ENCODE data around the gene PIP4K2C.
"Not testable (repeated sequence)": the region's sequence is repeated elsewhere in the genome, so short reads cannot be mapped to it uniquely, and the experiment has no call there.

PIP4K2C gene

DNA sequence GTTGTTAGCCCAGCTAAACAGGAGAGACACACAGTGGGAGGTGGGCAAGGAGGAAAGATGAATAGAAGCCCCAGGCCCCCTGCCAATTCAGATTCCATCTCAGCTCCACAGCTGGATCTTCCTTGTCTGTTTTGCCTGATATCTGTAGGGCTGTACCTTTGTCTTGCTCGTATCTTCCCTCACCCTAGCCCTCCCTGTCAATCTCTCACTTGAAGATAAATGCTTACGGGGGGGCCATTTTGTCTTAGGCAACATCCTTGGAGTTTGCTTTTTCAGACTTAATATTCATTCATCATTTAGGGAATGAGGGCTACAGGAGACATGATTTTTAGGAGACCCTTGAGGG lies 38.7 kb upstream of the PIP4K2C start:
- DNase-seq (ENCODE audit: low spot score) = no peak
- TF ChIP-seq, protein P1, sequence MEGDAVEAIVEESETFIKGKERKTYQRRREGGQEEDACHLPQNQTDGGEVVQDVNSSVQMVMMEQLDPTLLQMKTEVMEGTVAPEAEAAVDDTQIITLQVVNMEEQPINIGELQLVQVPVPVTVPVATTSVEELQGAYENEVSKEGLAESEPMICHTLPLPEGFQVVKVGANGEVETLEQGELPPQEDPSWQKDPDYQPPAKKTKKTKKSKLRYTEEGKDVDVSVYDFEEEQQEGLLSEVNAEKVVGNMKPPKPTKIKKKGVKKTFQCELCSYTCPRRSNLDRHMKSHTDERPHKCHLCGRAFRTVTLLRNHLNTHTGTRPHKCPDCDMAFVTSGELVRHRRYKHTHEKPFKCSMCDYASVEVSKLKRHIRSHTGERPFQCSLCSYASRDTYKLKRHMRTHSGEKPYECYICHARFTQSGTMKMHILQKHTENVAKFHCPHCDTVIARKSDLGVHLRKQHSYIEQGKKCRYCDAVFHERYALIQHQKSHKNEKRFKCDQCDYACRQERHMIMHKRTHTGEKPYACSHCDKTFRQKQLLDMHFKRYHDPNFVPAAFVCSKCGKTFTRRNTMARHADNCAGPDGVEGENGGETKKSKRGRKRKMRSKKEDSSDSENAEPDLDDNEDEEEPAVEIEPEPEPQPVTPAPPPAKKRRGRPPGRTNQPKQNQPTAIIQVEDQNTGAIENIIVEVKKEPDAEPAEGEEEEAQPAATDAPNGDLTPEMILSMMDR (IDR thresholded peaks at IDR 0.05; ENCODE audit: extremely low read depth, missing control alignments) = no peak

DNA sequence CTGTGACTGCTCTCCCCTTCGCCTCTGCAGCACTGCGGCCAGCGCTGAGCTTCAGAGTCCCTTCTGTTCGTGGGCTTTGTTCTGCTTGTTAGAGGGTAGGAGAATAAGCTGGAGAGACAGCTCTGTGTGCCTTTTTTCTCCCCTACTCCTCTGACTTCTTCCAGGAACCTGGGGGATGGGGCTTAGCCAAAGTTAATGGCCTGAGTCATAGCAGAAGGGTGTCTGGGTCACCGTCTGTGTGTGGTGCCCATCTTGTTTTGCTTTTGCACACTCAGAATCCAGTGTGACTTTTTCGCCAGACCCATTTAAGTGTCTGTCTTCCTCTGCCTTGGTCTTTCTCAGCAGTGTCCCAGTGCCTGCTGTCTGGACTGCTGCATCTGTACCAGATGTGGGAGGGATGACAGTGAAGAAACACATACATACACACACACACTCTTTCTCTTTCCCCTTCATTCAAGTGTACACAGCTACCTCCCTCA lies 38.1 kb upstream of the PIP4K2C start:
- TF ChIP-seq, protein P1 (IDR thresholded peaks at IDR 0.05; ENCODE audit: extremely low read depth, missing control alignments) = no peak
- no peak for DNase-seq (ENCODE audit: low spot score)

DNA sequence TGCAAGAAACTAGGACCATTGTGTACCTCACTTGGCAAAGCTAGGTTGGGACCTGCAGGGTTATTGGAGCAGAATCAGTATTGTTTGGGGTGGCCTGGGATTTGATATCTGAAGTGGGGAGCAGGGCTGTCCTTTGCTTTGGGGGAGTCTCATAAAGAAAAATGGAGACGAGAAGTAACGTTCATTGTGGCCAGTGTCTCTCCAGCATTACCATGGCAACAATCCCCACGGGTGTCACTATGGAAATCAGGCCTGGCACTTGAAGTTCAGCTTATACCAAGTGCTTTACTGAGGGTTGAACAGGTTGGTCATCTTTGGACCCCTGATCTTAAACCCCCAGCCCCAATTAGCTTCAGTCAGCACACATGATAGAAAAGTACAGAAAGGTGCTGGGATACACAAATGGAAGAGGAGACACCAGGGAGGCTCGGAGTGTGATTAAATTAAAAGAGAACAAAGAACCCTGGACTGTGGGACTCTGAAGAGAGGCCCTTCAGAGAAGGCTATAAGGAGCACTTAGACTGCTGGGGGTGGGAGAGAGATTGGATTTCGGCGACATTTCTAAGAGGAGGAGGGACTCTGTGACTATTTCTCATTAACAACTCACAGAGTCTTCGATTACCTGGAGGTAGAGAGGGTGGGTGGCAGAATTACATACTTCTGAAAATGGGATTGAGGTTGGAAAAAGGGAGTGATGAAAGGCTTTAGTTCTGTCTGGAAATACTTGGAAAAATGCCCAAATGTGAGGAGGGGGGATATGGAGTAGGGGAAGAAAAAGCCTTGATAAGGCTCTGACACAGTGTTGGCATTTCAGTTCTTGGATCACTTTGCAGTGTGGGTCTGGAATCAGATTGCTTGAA lies 37.4 kb upstream of the PIP4K2C start:
- no peak for DNase-seq (ENCODE audit: low spot score)
- TF ChIP-seq, protein P1 (IDR thresholded peaks at IDR 0.05; ENCODE audit: extremely low read depth, missing control alignments) = no peak

DNA sequence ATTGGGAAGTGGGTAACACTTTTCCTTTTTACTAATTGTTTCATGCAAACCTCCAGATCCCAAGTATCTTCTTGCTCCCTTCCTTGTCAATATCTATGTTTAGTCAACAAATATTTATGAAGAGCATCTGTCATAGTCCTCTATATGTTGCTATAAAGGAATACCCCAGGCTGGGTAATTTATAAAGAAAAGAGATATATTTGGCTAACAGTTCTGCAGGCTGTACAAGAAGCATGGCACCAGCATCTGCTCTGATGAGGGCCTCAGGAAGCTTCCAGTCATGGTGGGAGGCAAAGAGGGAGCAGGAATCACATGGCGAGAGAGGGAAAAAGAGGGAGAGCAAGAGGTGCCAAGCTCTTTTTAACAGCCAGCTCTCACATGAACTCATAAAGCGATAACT lies 36.5 kb upstream of the PIP4K2C start:
- no peak for DNase-seq (ENCODE audit: low spot score)
- TF ChIP-seq, protein P1 (IDR thresholded peaks at IDR 0.05; ENCODE audit: extremely low read depth, missing control alignments) = no peak

DNA sequence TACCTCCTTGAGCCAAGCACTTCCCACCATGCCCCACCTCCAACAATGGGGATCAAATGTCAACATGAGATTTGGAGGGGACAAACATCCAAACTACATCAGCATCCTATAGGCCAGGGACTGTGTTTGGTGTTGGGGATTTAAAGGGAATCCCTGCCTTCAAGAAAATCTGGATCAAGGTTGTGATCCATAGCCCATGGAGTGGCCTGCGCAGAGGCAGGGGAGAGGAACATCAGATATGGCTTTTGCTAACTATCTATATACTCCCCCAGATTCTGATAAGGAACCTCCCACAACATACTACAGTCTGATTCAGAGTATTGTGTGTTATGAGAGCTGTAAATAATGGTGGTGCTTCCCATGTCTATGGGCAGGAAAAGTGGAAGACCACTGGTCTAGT lies 36.1 kb upstream of the PIP4K2C start:
- DNase-seq (ENCODE audit: low spot score) = no peak
- TF ChIP-seq, protein P1 (IDR thresholded peaks at IDR 0.05; ENCODE audit: extremely low read depth, missing control alignments) = no peak

DNA sequence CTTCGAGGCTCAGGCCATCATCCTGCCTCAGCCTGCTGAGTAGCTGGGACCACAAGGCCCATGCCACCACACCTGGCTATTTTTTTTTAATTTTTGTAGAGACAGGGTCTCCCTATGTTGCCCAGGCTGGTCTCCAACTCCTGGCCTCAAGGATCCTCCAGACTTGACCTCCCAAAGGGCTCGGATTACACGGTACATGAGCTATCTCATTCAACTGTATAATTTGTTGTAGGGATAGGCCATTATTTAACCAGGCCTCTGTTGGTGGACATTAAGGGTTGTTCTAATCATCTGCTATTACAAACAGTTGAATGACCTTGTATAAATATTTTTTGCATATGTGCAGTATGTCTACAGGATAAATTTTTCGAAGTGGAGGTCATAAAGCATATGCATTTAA lies 32.1 kb upstream of the PIP4K2C start:
- no peak for DNase-seq (ENCODE audit: low spot score)
- TF ChIP-seq, protein P1 (IDR thresholded peaks at IDR 0.05; ENCODE audit: extremely low read depth, missing control alignments) = no peak

DNA sequence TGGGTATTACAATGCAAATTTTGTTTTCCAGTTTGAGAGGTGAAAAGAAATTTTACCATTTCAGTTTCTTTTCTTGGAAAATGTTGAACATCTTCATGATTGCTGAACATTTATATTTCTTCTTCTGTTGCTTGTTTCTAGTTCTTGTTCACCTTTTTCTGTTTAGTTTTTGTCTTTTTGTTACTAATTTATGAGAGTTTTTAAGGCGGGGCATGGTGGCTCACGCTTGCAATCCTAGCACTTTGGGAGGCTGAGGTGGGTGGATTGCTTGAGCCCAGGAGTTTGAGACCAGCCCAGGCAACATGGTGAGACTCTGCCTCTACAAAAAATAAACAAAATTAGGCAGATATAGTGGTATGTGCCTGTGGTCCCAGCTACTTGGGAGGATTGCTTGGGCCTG lies 30.5 kb upstream of the PIP4K2C start:
- TF ChIP-seq, protein P1 (IDR thresholded peaks at IDR 0.05; ENCODE audit: extremely low read depth, missing control alignments) = no peak
- no peak for DNase-seq (ENCODE audit: low spot score)

DNA sequence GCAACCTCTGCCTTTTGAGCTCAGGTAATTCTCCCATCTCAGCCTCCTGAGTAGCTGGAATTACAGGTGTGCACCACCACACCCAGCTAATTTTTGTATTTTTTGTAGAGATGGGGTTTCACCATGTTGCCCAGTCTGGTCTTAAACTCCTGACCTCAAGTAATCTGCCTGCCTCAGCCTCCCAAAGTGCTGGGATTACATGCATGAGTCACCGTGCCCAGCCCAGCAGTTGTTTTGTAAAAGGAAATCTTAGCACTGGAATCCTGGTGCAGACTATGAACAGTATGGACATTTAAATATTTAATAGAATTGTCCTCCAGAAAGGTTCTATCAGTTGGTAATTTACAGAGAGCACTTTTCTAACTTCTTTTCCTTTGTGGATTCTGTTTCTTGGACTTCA lies 29.9 kb upstream of the PIP4K2C start:
- not testable (repeated sequence) for DNase-seq (ENCODE audit: low spot score)
